Neural cell (in vitro differentiated cells): ENCODE measurements around the gene GNAS. TPM values are rescaled to one million over a fixed set of nuclear protein-coding genes. Genes with fewer than 3 reads are reported as not detected.

ENCODE experiments used
- H2AFZ ChIP-seq: fragments of 200-600, 300-800 bp; sonication (generic), shearing (Covaris generic); 2 replicates; pipeline ENCODE4 v1.6.0; 2014; ENCODE audit warnings: low read depth, mild to moderate bottlenecking, antibody characterized with exemption, low read length, moderate library complexity
- H3F3A ChIP-seq: fragments of 200-600 bp; shearing (Covaris generic); 2 replicates; pipeline ENCODE4 v1.6.1; 2016; ENCODE audit warnings: mild to moderate bottlenecking, moderate library complexity, mixed read lengths, antibody characterized with exemption, low read length; ENCODE audit not compliant: insufficient read depth, poor library complexity, severe bottlenecking
- H3K27ac ChIP-seq: fragments of 200-600, 300-800 bp; sonication (generic), shearing (Covaris generic); 2 replicates; pipeline ENCODE4 v1.5.1; 2014; ENCODE audit warnings: mild to moderate bottlenecking, low read length, moderate library complexity
- H3K27me3 ChIP-seq: fragments of 300-800, 200-600 bp; sonication (generic), shearing (Covaris generic); 2 replicates; pipeline ENCODE4 v1.6.0; 2014; ENCODE audit warnings: mild to moderate bottlenecking, low read depth, low read length, moderate library complexity; ENCODE audit not compliant: insufficient read depth
- H3K36me3 ChIP-seq: fragments of 300-800, 200-600 bp; sonication (generic), shearing (Covaris generic); 2 replicates; pipeline ENCODE4 v1.5.1; 2014; ENCODE audit warnings: mild to moderate bottlenecking, antibody characterized with exemption, low read length, moderate library complexity; ENCODE audit not compliant: insufficient read depth
- H3K4me2 ChIP-seq: fragments of 300-800, 200-600 bp; sonication (generic), shearing (Covaris generic); 2 replicates; pipeline ENCODE4 v1.6.0; 2014; ENCODE audit warnings: mild to moderate bottlenecking, low read length
- H3K4me3 ChIP-seq: fragments of 300-800, 200-600 bp; sonication (generic), shearing (Covaris generic); 2 replicates; pipeline ENCODE4 v1.5.1; 2014; ENCODE audit warnings: mild to moderate bottlenecking, low read length, moderate library complexity
- H3K79me2 ChIP-seq: fragments of 200-600 bp; shearing (Covaris generic); replicated peaks from 2 replicates; pipeline ENCODE4 v1.6.0; 2014; ENCODE audit warnings: mild to moderate bottlenecking, low read length, moderate library complexity; ENCODE audit not compliant: insufficient read depth
- H3K9ac ChIP-seq: fragments of 300-800, 200-600 bp; sonication (generic), shearing (Covaris generic); 2 replicates; pipeline ENCODE4 v1.6.1; 2016; ENCODE audit warnings: mild to moderate bottlenecking, low read length, mixed read lengths
- H3K9me2 ChIP-seq: fragments of 200-600 bp; shearing (Covaris generic); 2 replicates; pipeline ENCODE4 v1.6.1; 2016; ENCODE audit warnings: mild to moderate bottlenecking, low read length, mixed read lengths; ENCODE audit not compliant: insufficient read depth
- H3K9me3 ChIP-seq: fragments of 200-600, 300-800 bp; sonication (generic), shearing (Covaris generic); 2 replicates; pipeline ENCODE4 v1.6.1; 2016; ENCODE audit warnings: mild to moderate bottlenecking, mixed run types, low read length, moderate library complexity, mixed read lengths
- H4K20me1 ChIP-seq: fragments of 200-600 bp; shearing (Covaris generic); 2 replicates; pipeline ENCODE4 v1.6.1; 2016; ENCODE audit warnings: mild to moderate bottlenecking, mixed run types; ENCODE audit not compliant: insufficient read depth
- CTCF ChIP-seq: fragments of 450-650 bp; IDR thresholded peaks from 2 replicates; pipeline ENCODE4 v1.5.1; 2014; ENCODE audit warnings: antibody characterized with exemption, mild to moderate bottlenecking, moderate library complexity; ENCODE audit not compliant: poor library complexity, severe bottlenecking
- EP300 ChIP-seq: fragments of 450-650 bp; conservative IDR thresholded peaks from 2 replicates; pipeline ENCODE4 v1.6.1; 2014; ENCODE audit warnings: antibody characterized with exemption, mild to moderate bottlenecking, moderate library complexity; ENCODE audit not compliant: poor library complexity, severe bottlenecking
- EZH2 ChIP-seq: fragments of 200-600, 300-800 bp; shearing (Covaris generic), sonication (generic); IDR thresholded peaks from 2 replicates; pipeline ENCODE4 v1.6.1; 2014; ENCODE audit warnings: antibody characterized with exemption, low read length, borderline replicate concordance, mild to moderate bottlenecking; ENCODE audit not compliant: insufficient read depth, poor library complexity, severe bottlenecking
- MXI1 ChIP-seq: fragments of 450-650 bp; conservative IDR thresholded peaks from 2 replicates; pipeline ENCODE4 v1.6.1; 2014; ENCODE audit warnings: antibody characterized with exemption, mild to moderate bottlenecking; ENCODE audit not compliant: poor library complexity, severe bottlenecking
- POLR2AphosphoS5 ChIP-seq: IDR thresholded peaks from 2 replicates; pipeline ENCODE4 v1.6.1; 2012
- RAD21 ChIP-seq: fragments of 450-650 bp; conservative IDR thresholded peaks from 2 replicates; pipeline ENCODE4 v1.6.1; 2014; ENCODE audit warnings: antibody characterized with exemption, mild to moderate bottlenecking, moderate library complexity
- REST ChIP-seq: IDR thresholded peaks from 2 replicates; pipeline ENCODE4 v1.6.1; 2012; ENCODE audit warnings: borderline replicate concordance
- SMC3 ChIP-seq: fragments of 450-650 bp; conservative IDR thresholded peaks from 2 replicates; pipeline ENCODE4 v1.6.1; 2014; ENCODE audit warnings: antibody characterized with exemption, mild to moderate bottlenecking, moderate library complexity; ENCODE audit not compliant: poor library complexity
- TAF1 ChIP-seq: IDR thresholded peaks from 2 replicates; pipeline ENCODE4 v1.6.1; 2012; ENCODE audit warnings: low read depth
- polyA plus RNA-seq: library from polyadenylated mRNA; depleted of rRNA; stranded (reverse); fragments of >200 nt; gene quantifications from 2 replicates; pipeline ENCODE4 v1.2.3, GENCODE V29; 2014

Gene GNAS
- polyA plus RNA-seq, 1 donor from 2014 or later = 958 TPM

GRCh38 chr20:58816957-58817651, 35.4 kb upstream of the GNAS start:
- Histone ChIP-seq H3K79me2 (no peaks in the 10 kb centered on the region), H3K9ac (no peak overlapping the region), H3K36me3 (no peaks in the 10 kb centered on the region), H3F3A (no peaks in the 10 kb centered on the region), H3K9me2 (no peaks in the 10 kb centered on the region), H3K4me3 (no peak overlapping the region), H3K9me3 (no peaks in the 10 kb centered on the region), H3K4me2 (no peak overlapping the region), H4K20me1 (no peaks in the 10 kb centered on the region), H3K27me3 (no peaks in the 10 kb centered on the region), H3K27ac (no peak overlapping the region), H2AFZ (no peak overlapping the region)
- no peak for TF ChIP-seq REST
- no peak for TF ChIP-seq POLR2AphosphoS5
- no peak for TF ChIP-seq MXI1
- TF ChIP-seq SMC3 = no peak
- TF ChIP-seq EZH2 = no peak
- no peak for TF ChIP-seq TAF1
- no peak for TF ChIP-seq EP300

GRCh38 chr20:58817748-58818147, 34.8 kb upstream of the GNAS start:
- no peaks in the 10 kb centered on the region for H3K9me2 ChIP-seq
- no peak overlapping the region for H3K27ac ChIP-seq
- no peak overlapping the region for H3K4me3 ChIP-seq
- no peak overlapping the region for H3K9ac ChIP-seq
- H2AFZ ChIP-seq = no peak overlapping the region
- H3K4me2 ChIP-seq = no peak overlapping the region
- H3K27me3 ChIP-seq = no peaks in the 10 kb centered on the region
- H3K36me3 ChIP-seq = no peaks in the 10 kb centered on the region
- TF ChIP-seq RAD21 (no peak), CTCF (no peak), MXI1 (no peak), REST (no peak), POLR2AphosphoS5 (no peak), SMC3 (no peak), EP300 (no peak)
- H4K20me1 ChIP-seq = no peaks in the 10 kb centered on the region
- no peaks in the 10 kb centered on the region for H3K9me3 ChIP-seq
- no peaks in the 10 kb centered on the region for H3F3A ChIP-seq
- no peaks in the 10 kb centered on the region for H3K79me2 ChIP-seq
